WI38 (cell line): Measurements from ENCODE around the gene ESAM.

Source experiments
- H3K4me3 ChIP-seq: 2 replicates; pipeline ENCODE4 v1.5.1; 2011; ENCODE audit warnings: low read depth, mild to moderate bottlenecking, control low read depth, low read length
- CTCF ChIP-seq: IDR thresholded peaks from 2 replicates; pipeline ENCODE4 v1.5.1; 2012; ENCODE audit warnings: low read depth, mild to moderate bottlenecking, control low read depth, low read length

Gene ESAM

GRCh38 chr11:124760806-124761205 lies 1.3 kb downstream of the ESAM start:
- H3K4me3 ChIP-seq, result no peak overlapping the region
- TF ChIP-seq CTCF, result no peak

- H3K4me3 ChIP-seq, result no peak overlapping the region
- no peak for TF ChIP-seq CTCF
These were observed 1.9 kb downstream of the ESAM start for GRCh38 chr11:124760205-124760652.

- no peak overlapping the region for H3K4me3 ChIP-seq
- TF ChIP-seq CTCF, result no peak
These were observed 2.6 kb downstream of the ESAM start for GRCh38 chr11:124759266-124760204.

GRCh38 chr11:124758355-124759265 lies 3.5 kb downstream of the ESAM start:
- TF ChIP-seq CTCF, result peak; percentile 74
- H3K4me3 ChIP-seq, result peak overlapping the region; percentile 48

- H3K4me3 ChIP-seq, result no peak overlapping the region
- no peak for TF ChIP-seq CTCF
These were observed 4.8 kb downstream of the ESAM start for GRCh38 chr11:124757320-124757719.

GRCh38 chr11:124756753-124757227 lies 5.3 kb downstream of the ESAM start:
- no peak overlapping the region for H3K4me3 ChIP-seq
- TF ChIP-seq CTCF, result no peak
